ENCODE results near the gene POLDIP2. TPM values are rescaled to one million over a fixed set of nuclear protein-coding genes. Genes with fewer than 3 reads are reported as not detected.
"Not testable (repeated sequence)": the region's sequence is repeated elsewhere in the genome, so short reads cannot be mapped to it uniquely, and the experiment has no call there.

POLDIP2 gene
- total RNA-seq, 1 donor from 2014 or later: 79.1 TPM

DNA sequence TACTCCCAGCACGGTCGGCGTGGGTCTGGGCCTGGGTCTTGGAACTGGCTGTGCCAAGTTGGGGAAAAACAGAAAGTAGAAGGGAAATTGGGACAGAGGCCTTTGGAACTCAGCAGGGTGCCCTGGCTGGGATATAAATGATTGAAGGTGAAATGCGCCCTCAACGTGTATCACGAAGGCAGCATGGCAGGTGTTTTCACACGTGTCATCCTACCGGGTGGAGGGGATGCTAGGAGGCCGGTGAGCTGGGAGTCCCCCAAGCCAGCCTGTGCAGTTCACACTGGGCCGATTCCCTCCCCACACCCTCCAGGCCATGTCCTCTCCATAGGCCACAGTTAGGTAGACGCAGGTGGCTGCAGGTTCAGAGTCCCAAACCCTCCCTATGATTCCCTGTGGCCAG is 15.8 kb downstream of the POLDIP2 start:
- peaks cover 73% of the 10 kb centered on the region for H3K79me2 ChIP-seq (ENCODE audit: insufficient read depth, low read length)
- H3K27ac Mint-ChIP-seq (ENCODE audit: unreplicated experiment): no peak overlapping the region
- H3K27me3 Mint-ChIP-seq (ENCODE audit: low read depth, unreplicated experiment): no peaks in the 10 kb centered on the region
- FAIRE-seq (no peak), DNase-seq (ENCODE audit: low read depth) (no peak)
- no peak overlapping the region for H3K4me3 Mint-ChIP-seq (ENCODE audit: unreplicated experiment)
- H3K4me2 ChIP-seq (ENCODE audit: low read length): no peak overlapping the region
- H3K27me3 ChIP-seq (ENCODE audit: insufficient read depth, low read length): no peaks in the 10 kb centered on the region
- peaks cover 44% of the 10 kb centered on the region for H3K36me3 ChIP-seq (ENCODE audit: insufficient read depth, low read length)
- peaks cover 80% of the 10 kb centered on the region for H4K20me1 ChIP-seq (ENCODE audit: insufficient read depth, low read length)
- no peaks in the 10 kb centered on the region for H3K9me3 Mint-ChIP-seq (ENCODE audit: unreplicated experiment)
- peaks cover 30% of the 10 kb centered on the region for H3K4me1 Mint-ChIP-seq (ENCODE audit: low read depth, unreplicated experiment)
- H3K4me3 ChIP-seq (ENCODE audit: insufficient read depth, low read depth, low read length): no peak overlapping the region
- H3K4me1 ChIP-seq (ENCODE audit: insufficient read depth, low read length): peaks cover 42% of the 10 kb centered on the region
- TF ChIP-seq EZH2 (IDR thresholded peaks at IDR 0.05; ENCODE audit: insufficient read depth, low read length): no peak
- TF ChIP-seq, protein P1, sequence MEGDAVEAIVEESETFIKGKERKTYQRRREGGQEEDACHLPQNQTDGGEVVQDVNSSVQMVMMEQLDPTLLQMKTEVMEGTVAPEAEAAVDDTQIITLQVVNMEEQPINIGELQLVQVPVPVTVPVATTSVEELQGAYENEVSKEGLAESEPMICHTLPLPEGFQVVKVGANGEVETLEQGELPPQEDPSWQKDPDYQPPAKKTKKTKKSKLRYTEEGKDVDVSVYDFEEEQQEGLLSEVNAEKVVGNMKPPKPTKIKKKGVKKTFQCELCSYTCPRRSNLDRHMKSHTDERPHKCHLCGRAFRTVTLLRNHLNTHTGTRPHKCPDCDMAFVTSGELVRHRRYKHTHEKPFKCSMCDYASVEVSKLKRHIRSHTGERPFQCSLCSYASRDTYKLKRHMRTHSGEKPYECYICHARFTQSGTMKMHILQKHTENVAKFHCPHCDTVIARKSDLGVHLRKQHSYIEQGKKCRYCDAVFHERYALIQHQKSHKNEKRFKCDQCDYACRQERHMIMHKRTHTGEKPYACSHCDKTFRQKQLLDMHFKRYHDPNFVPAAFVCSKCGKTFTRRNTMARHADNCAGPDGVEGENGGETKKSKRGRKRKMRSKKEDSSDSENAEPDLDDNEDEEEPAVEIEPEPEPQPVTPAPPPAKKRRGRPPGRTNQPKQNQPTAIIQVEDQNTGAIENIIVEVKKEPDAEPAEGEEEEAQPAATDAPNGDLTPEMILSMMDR (IDR thresholded peaks at IDR 0.05; ENCODE audit: insufficient read depth, low read depth, low read length): no peak
- H3K9me3 ChIP-seq (ENCODE audit: insufficient read depth, low read depth, low read length): no peaks in the 10 kb centered on the region
- H3K36me3 Mint-ChIP-seq (ENCODE audit: low read depth, unreplicated experiment): peaks cover 17% of the 10 kb centered on the region
- H3K27ac ChIP-seq (ENCODE audit: low read depth, low read length): no peak overlapping the region
- H2AFZ ChIP-seq (ENCODE audit: low read depth, low read length): no peak overlapping the region
- H3K9ac ChIP-seq (ENCODE audit: low read length): no peak overlapping the region

DNA sequence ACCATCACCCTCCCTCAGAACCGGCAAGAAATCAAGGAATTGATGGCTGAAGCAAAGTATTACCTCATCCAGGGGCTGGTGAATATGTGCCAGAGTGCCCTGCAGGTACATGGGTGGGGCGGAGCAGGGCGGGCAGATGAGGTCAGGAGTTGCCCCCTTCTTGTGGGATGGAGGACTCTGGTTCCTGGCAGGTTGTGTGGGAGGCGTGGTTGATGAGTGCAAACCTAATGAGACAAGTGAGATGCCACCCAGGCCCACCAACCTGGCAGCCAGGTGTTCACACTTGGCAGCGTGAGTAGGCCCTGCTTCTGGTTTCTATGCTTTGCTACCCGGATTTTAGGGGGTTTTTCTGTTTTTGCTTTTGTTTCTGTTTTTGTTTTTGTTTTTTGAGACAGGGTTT is 17.0 kb downstream of the POLDIP2 start:
- Histone ChIP-seq H3K4me3 (ENCODE audit: insufficient read depth, low read depth, low read length) (no peak overlapping the region), H2AFZ (ENCODE audit: low read depth, low read length) (no peak overlapping the region), H3K9me3 (ENCODE audit: insufficient read depth, low read depth, low read length) (no peaks in the 10 kb centered on the region), H3K9ac (ENCODE audit: low read length) (no peak overlapping the region), H3K4me2 (ENCODE audit: low read length) (no peak overlapping the region), H3K27me3 (ENCODE audit: insufficient read depth, low read length) (no peaks in the 10 kb centered on the region), H3K79me2 (ENCODE audit: insufficient read depth, low read length) (peaks cover 81% of the 10 kb centered on the region), H3K36me3 (ENCODE audit: insufficient read depth, low read length) (peaks cover 43% of the 10 kb centered on the region), H4K20me1 (ENCODE audit: insufficient read depth, low read length) (peaks cover 69% of the 10 kb centered on the region), H3K4me1 (ENCODE audit: insufficient read depth, low read length) (peaks cover 31% of the 10 kb centered on the region), H3K27ac (ENCODE audit: low read depth, low read length) (no peak overlapping the region)
- no peak for FAIRE-seq
- peaks cover 17% of the 10 kb centered on the region for H3K36me3 Mint-ChIP-seq (ENCODE audit: low read depth, unreplicated experiment)
- H3K9me3 Mint-ChIP-seq (ENCODE audit: unreplicated experiment): no peaks in the 10 kb centered on the region
- H3K4me1 Mint-ChIP-seq (ENCODE audit: low read depth, unreplicated experiment): peaks cover 23% of the 10 kb centered on the region
- no peak for TF ChIP-seq EZH2 (IDR thresholded peaks at IDR 0.05; ENCODE audit: insufficient read depth, low read length)
- TF ChIP-seq, protein P1 (IDR thresholded peaks at IDR 0.05; ENCODE audit: insufficient read depth, low read depth, low read length): no peak
- H3K27me3 Mint-ChIP-seq (ENCODE audit: low read depth, unreplicated experiment): no peaks in the 10 kb centered on the region
- no peak for DNase-seq (ENCODE audit: low read depth)
- no peak overlapping the region for H3K27ac Mint-ChIP-seq (ENCODE audit: unreplicated experiment)
- H3K4me3 Mint-ChIP-seq (ENCODE audit: unreplicated experiment): no peak overlapping the region

DNA sequence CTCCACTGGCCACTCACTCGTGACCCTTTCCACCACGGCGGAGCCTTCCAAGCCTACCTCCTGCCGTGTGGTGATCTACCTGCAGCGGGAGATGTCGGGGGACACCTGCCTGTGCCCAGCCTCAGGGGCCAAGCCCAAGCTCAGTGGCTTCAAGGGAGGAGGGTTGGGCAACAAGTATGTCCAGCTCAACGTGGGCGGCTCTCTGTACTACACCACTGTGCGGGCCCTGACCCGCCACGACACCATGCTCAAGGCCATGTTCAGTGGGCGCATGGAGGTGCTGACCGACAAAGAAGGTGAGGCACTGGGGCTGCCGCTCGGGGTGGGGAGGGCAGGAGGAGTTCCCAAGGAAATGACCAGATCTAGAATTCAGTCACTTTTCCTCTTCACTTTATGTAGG is 17.9 kb downstream of the POLDIP2 start:
- Histone ChIP-seq H3K9ac (ENCODE audit: low read length) (no peak overlapping the region), H3K36me3 (ENCODE audit: insufficient read depth, low read length) (peaks cover 34% of the 10 kb centered on the region), H3K27ac (ENCODE audit: low read depth, low read length) (peak overlapping the region; percentile 34), H3K4me3 (ENCODE audit: insufficient read depth, low read depth, low read length) (no peak overlapping the region), H4K20me1 (ENCODE audit: insufficient read depth, low read length) (peaks cover 64% of the 10 kb centered on the region), H3K4me1 (ENCODE audit: insufficient read depth, low read length) (peaks cover 27% of the 10 kb centered on the region), H3K9me3 (ENCODE audit: insufficient read depth, low read depth, low read length) (no peaks in the 10 kb centered on the region), H3K4me2 (ENCODE audit: low read length) (no peak overlapping the region), H3K79me2 (ENCODE audit: insufficient read depth, low read length) (peaks cover 81% of the 10 kb centered on the region), H2AFZ (ENCODE audit: low read depth, low read length) (no peak overlapping the region), H3K27me3 (ENCODE audit: insufficient read depth, low read length) (no peaks in the 10 kb centered on the region)
- Mint-ChIP-seq H3K27me3 (ENCODE audit: low read depth, unreplicated experiment) (no peaks in the 10 kb centered on the region), H3K27ac (ENCODE audit: unreplicated experiment) (no peak overlapping the region), H3K9me3 (ENCODE audit: unreplicated experiment) (no peaks in the 10 kb centered on the region), H3K4me3 (ENCODE audit: unreplicated experiment) (peak overlapping the region; percentile 65), H3K4me1 (ENCODE audit: low read depth, unreplicated experiment) (peaks cover 23% of the 10 kb centered on the region), H3K36me3 (ENCODE audit: low read depth, unreplicated experiment) (peaks cover 14% of the 10 kb centered on the region)
- DNase-seq (ENCODE audit: low read depth) (no peak), FAIRE-seq (no peak)
- TF ChIP-seq, protein P1 (IDR thresholded peaks at IDR 0.05; ENCODE audit: insufficient read depth, low read depth, low read length): no peak
- TF ChIP-seq EZH2 (IDR thresholded peaks at IDR 0.05; ENCODE audit: insufficient read depth, low read length): no peak

DNA sequence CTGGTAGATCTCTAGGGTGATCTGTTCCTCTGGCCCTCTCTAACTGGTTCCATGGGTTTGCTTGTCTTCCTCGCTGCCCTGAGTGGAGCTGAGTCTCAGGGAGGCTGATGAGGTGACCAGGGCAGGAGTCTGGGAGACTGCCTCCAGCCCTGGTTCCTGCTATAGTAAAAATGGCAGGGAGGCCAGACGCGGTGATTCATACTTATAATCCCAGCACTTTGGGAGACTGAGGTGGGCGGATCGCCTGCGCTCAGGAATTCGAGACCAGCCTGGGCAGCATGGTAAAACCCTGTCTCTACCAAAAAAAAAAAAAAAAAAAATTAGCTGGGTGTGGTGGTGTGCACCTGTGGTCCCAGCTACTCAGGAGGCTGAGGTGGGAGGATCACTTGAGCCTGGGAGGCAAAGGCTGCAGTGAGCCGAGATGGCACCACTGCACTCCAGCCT is 18.5 kb downstream of the POLDIP2 start:
- not testable (repeated sequence) for H2AFZ ChIP-seq (ENCODE audit: low read depth, low read length); H3K9me3 Mint-ChIP-seq (ENCODE audit: unreplicated experiment); H3K27me3 Mint-ChIP-seq (ENCODE audit: low read depth, unreplicated experiment); H3K4me3 Mint-ChIP-seq (ENCODE audit: unreplicated experiment); FAIRE-seq; DNase-seq (ENCODE audit: low read depth); H3K9me3 ChIP-seq (ENCODE audit: insufficient read depth, low read depth, low read length); H3K36me3 Mint-ChIP-seq (ENCODE audit: low read depth, unreplicated experiment); H3K27me3 ChIP-seq (ENCODE audit: insufficient read depth, low read length)
- Histone ChIP-seq H4K20me1 (ENCODE audit: insufficient read depth, low read length) (peaks cover 68% of the 10 kb centered on the region), H3K4me3 (ENCODE audit: insufficient read depth, low read depth, low read length) (peak overlapping the region; percentile 21), H3K4me1 (ENCODE audit: insufficient read depth, low read length) (peaks cover 33% of the 10 kb centered on the region), H3K36me3 (ENCODE audit: insufficient read depth, low read length) (peaks cover 31% of the 10 kb centered on the region), H3K27ac (ENCODE audit: low read depth, low read length) (peak overlapping the region; percentile 99), H3K4me2 (ENCODE audit: low read length) (peak overlapping the region; percentile 87), H3K79me2 (ENCODE audit: insufficient read depth, low read length) (peaks cover 86% of the 10 kb centered on the region), H3K9ac (ENCODE audit: low read length) (peak overlapping the region; percentile 99)
- peak overlapping the region; percentile 91 for H3K27ac Mint-ChIP-seq (ENCODE audit: unreplicated experiment)
- peaks cover 26% of the 10 kb centered on the region for H3K4me1 Mint-ChIP-seq (ENCODE audit: low read depth, unreplicated experiment)
